ENCODE results near the gene DDT.
"Not testable (repeated sequence)": the region's sequence is repeated elsewhere in the genome, so short reads cannot be mapped to it uniquely, and the experiment has no call there.

DNA sequence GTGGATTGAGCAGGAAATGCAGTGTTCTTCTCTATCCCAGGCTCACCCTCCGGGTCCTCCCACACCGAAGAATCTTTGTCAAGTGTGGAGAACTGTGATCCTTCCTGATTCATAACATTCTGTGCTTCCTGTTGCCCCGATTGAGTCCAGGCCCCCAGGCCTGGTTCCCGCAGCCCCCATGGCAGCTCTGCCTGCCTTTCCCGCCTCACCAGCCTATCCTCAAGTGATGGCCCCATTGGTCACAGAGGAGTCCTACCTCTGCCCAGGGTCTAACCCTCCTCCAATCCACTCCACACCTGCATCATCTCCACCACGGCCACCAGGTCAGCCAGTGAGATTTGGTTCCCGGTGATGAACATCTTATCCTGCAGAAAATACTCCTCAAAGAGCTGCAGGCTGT lies 25.5 kb upstream of the DDT start:
- TF ChIP-seq, protein P1, sequence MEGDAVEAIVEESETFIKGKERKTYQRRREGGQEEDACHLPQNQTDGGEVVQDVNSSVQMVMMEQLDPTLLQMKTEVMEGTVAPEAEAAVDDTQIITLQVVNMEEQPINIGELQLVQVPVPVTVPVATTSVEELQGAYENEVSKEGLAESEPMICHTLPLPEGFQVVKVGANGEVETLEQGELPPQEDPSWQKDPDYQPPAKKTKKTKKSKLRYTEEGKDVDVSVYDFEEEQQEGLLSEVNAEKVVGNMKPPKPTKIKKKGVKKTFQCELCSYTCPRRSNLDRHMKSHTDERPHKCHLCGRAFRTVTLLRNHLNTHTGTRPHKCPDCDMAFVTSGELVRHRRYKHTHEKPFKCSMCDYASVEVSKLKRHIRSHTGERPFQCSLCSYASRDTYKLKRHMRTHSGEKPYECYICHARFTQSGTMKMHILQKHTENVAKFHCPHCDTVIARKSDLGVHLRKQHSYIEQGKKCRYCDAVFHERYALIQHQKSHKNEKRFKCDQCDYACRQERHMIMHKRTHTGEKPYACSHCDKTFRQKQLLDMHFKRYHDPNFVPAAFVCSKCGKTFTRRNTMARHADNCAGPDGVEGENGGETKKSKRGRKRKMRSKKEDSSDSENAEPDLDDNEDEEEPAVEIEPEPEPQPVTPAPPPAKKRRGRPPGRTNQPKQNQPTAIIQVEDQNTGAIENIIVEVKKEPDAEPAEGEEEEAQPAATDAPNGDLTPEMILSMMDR (IDR thresholded peaks at IDR 0.05), result not testable (repeated sequence)
- not testable (repeated sequence) for TF ChIP-seq REST (IDR thresholded peaks at IDR 0.05; ENCODE audit: insufficient read depth in 1 of 2, low read depth in 2 of 2, low read length in 1 of 2); POLR2AphosphoS5 (IDR thresholded peaks at IDR 0.05; ENCODE audit: low read depth, low read length)
